ENCODE results near the gene SCEL.

SCEL gene

DNA sequence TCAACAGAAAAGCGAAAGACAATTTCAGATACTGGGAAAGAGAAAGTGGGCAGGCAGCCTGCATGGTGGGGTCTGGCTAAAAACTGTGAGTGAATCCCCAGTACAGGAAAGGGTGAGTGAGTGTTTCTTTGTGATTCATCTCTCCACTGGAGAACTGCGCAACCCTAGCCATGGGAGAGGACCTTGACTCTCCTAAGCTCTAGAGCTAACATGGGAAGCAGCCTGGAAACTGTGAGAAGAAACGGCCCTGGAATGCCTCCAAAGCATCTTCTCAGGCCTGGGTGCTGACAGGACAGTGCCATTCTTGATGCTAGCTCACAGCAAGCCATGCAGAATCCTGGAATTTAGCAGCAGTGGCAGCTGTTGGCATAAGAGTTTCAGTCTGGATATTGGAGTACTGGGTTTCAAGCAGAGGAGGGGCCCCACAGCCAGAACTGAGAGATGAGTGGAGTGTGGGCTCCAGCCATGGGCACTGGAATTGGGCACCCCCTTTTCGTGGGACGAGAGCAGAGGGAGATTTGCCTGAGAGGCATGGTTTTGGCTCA is 143.3 kb downstream of the SCEL start:
- peaks cover 5% of the 10 kb centered on the region for H3K27me3 ChIP-seq (ENCODE audit: insufficient read depth, poor library complexity, severe bottlenecking)
- TF ChIP-seq SPI1 (IDR thresholded peaks at IDR 0.05; ENCODE audit: borderline replicate concordance, low read depth) (no peak), CTCF (IDR thresholded peaks at IDR 0.05; ENCODE audit: insufficient read depth, low read length) (no peak), GABPA (IDR thresholded peaks at IDR 0.05; ENCODE audit: low read depth) (no peak), POLR2AphosphoS5 (IDR thresholded peaks at IDR 0.05; ENCODE audit: low read depth) (no peak)
- TF ChIP-seq, protein P1, sequence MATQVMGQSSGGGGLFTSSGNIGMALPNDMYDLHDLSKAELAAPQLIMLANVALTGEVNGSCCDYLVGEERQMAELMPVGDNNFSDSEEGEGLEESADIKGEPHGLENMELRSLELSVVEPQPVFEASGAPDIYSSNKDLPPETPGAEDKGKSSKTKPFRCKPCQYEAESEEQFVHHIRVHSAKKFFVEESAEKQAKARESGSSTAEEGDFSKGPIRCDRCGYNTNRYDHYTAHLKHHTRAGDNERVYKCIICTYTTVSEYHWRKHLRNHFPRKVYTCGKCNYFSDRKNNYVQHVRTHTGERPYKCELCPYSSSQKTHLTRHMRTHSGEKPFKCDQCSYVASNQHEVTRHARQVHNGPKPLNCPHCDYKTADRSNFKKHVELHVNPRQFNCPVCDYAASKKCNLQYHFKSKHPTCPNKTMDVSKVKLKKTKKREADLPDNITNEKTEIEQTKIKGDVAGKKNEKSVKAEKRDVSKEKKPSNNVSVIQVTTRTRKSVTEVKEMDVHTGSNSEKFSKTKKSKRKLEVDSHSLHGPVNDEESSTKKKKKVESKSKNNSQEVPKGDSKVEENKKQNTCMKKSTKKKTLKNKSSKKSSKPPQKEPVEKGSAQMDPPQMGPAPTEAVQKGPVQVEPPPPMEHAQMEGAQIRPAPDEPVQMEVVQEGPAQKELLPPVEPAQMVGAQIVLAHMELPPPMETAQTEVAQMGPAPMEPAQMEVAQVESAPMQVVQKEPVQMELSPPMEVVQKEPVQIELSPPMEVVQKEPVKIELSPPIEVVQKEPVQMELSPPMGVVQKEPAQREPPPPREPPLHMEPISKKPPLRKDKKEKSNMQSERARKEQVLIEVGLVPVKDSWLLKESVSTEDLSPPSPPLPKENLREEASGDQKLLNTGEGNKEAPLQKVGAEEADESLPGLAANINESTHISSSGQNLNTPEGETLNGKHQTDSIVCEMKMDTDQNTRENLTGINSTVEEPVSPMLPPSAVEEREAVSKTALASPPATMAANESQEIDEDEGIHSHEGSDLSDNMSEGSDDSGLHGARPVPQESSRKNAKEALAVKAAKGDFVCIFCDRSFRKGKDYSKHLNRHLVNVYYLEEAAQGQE (IDR thresholded peaks at IDR 0.05; ENCODE audit: insufficient replicate concordance, low read depth), result no peak
- H3K27ac ChIP-seq (replicated peaks), result no peak overlapping the region
- no peak for DNase-seq (ENCODE audit: low read depth in 1 of 2, low spot score in 1 of 2)
- no peak overlapping the region for H3K4me3 ChIP-seq (replicated peaks; ENCODE audit: insufficient read depth, low read length)

DNA sequence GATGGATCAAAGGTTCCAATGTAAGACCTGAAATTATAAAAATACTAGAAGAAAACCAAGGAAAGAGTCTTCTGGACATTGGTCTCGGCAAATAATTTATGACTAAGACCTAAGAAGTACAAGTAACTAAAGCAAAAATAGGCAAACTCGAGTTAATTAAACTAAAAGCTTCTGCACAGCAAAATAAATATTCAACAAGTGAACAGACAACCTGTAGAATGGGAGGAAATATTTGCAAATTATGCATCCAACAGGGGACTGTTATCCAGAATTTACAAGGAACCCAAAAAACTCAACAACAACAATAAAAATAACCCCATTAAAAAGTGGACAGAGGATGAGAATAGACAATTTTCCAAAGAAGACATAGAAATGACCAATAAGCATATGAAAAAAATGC is 152.3 kb downstream of the SCEL start:
- peaks cover 6% of the 10 kb centered on the region for H3K27me3 ChIP-seq (ENCODE audit: insufficient read depth, poor library complexity, severe bottlenecking)
- H3K27ac ChIP-seq (replicated peaks), result no peak overlapping the region
- H3K4me3 ChIP-seq (replicated peaks; ENCODE audit: insufficient read depth, low read length), result no peak overlapping the region
- DNase-seq (ENCODE audit: low read depth in 1 of 2, low spot score in 1 of 2), result no peak
- TF ChIP-seq POLR2AphosphoS5 (IDR thresholded peaks at IDR 0.05; ENCODE audit: low read depth) (no peak), SPI1 (IDR thresholded peaks at IDR 0.05; ENCODE audit: borderline replicate concordance, low read depth) (no peak), CTCF (IDR thresholded peaks at IDR 0.05; ENCODE audit: insufficient read depth, low read length) (no peak), GABPA (IDR thresholded peaks at IDR 0.05; ENCODE audit: low read depth) (no peak)
- TF ChIP-seq, protein P1 (IDR thresholded peaks at IDR 0.05; ENCODE audit: insufficient replicate concordance, low read depth), result no peak

- Histone ChIP-seq H3K4me3 (replicated peaks; ENCODE audit: insufficient read depth, low read length) (no peak overlapping the region), H3K27me3 (ENCODE audit: insufficient read depth, poor library complexity, severe bottlenecking) (peaks cover 42% of the 10 kb centered on the region), H3K27ac (replicated peaks) (no peak overlapping the region)
- no peak for DNase-seq (ENCODE audit: low read depth in 1 of 2, low spot score in 1 of 2)
- TF ChIP-seq CTCF (IDR thresholded peaks at IDR 0.05; ENCODE audit: insufficient read depth, low read length), result no peak
- TF ChIP-seq GABPA (IDR thresholded peaks at IDR 0.05; ENCODE audit: low read depth), result no peak
- TF ChIP-seq POLR2AphosphoS5 (IDR thresholded peaks at IDR 0.05; ENCODE audit: low read depth), result no peak
- TF ChIP-seq, protein P1 (IDR thresholded peaks at IDR 0.05; ENCODE audit: insufficient replicate concordance, low read depth), result no peak
- no peak for TF ChIP-seq SPI1 (IDR thresholded peaks at IDR 0.05; ENCODE audit: borderline replicate concordance, low read depth)
Measured at GRCh38 chr13:77691871-77692270, 156.4 kb downstream of the SCEL start.
